Nephron progenitor cell (in vitro differentiated cells): ENCODE measurements around the gene COQ8B.

ENCODE experiments used
- DNase-seq: peaks from one replicate; pipeline ENCODE4 v3.0.0; 2021
- H3K27ac Mint-ChIP-seq: 2 replicates; pipeline ENCODE4 v1.8.0; 2021; ENCODE audit warnings: mild to moderate bottlenecking, moderate library complexity, mixed read lengths
- H3K27me3 Mint-ChIP-seq: 2 replicates; pipeline ENCODE4 v1.8.0; 2021; ENCODE audit warnings: mild to moderate bottlenecking, low read depth, mixed read lengths; ENCODE audit not compliant: poor library complexity
- H3K36me3 Mint-ChIP-seq: 2 replicates; pipeline ENCODE4 v1.8.0; 2021; ENCODE audit warnings: low read depth, mixed read lengths
- H3K4me1 Mint-ChIP-seq: 2 replicates; pipeline ENCODE4 v1.8.0; 2021; ENCODE audit warnings: mixed read lengths
- H3K4me3 Mint-ChIP-seq: 2 replicates; pipeline ENCODE4 v1.8.0; 2021; ENCODE audit warnings: mild to moderate bottlenecking, moderate library complexity, mixed read lengths
- H3K9me3 Mint-ChIP-seq: 2 replicates; pipeline ENCODE4 v1.8.0; 2021; ENCODE audit warnings: mild to moderate bottlenecking, moderate library complexity, mixed read lengths
- CTCF ChIP-seq: fragments of 200-600 bp; sonication (generic); IDR thresholded peaks from 2 replicates; pipeline ENCODE4 v1.5.0; 2021; ENCODE audit warnings: antibody characterized with exemption

The COQ8B gene

GRCh38 chr19:40743926-40744325 is 27.2 kb upstream of the COQ8B start:
- H3K4me3 Mint-ChIP-seq = no peak overlapping the region
- no peak overlapping the region for H3K27ac Mint-ChIP-seq
- peaks cover 1% of the 10 kb centered on the region for H3K36me3 Mint-ChIP-seq
- no peaks in the 10 kb centered on the region for H3K9me3 Mint-ChIP-seq
- peaks cover 29% of the 10 kb centered on the region for H3K4me1 Mint-ChIP-seq
- no peak for TF ChIP-seq CTCF
- DNase-seq = no peak
- peaks cover 6% of the 10 kb centered on the region for H3K27me3 Mint-ChIP-seq

- no peak for TF ChIP-seq CTCF
- Mint-ChIP-seq H3K4me3 (no peak overlapping the region), H3K9me3 (no peaks in the 10 kb centered on the region), H3K27me3 (peaks cover 6% of the 10 kb centered on the region), H3K4me1 (peaks cover 21% of the 10 kb centered on the region), H3K36me3 (peaks cover 4% of the 10 kb centered on the region), H3K27ac (no peak overlapping the region)
- DNase-seq = no peak
Measured at GRCh38 chr19:40742886-40743285, 26.2 kb upstream of the COQ8B start.

- no peak for DNase-seq
- Mint-ChIP-seq H3K4me1 (peaks cover 18% of the 10 kb centered on the region), H3K4me3 (no peak overlapping the region), H3K27ac (no peak overlapping the region), H3K27me3 (peaks cover 6% of the 10 kb centered on the region), H3K9me3 (no peaks in the 10 kb centered on the region), H3K36me3 (peaks cover 7% of the 10 kb centered on the region)
- TF ChIP-seq CTCF = no peak
Measured at GRCh38 chr19:40742477-40742876, 25.8 kb upstream of the COQ8B start.

GRCh38 chr19:40741527-40742390 is 25.1 kb upstream of the COQ8B start:
- Mint-ChIP-seq H3K9me3 (no peaks in the 10 kb centered on the region), H3K4me1 (peaks cover 18% of the 10 kb centered on the region), H3K27ac (peak overlapping the region; percentile 97), H3K27me3 (peaks cover 6% of the 10 kb centered on the region), H3K36me3 (peaks cover 13% of the 10 kb centered on the region), H3K4me3 (no peak overlapping the region)
- no peak for TF ChIP-seq CTCF
- no peak for DNase-seq

- Mint-ChIP-seq H3K36me3 (peaks cover 19% of the 10 kb centered on the region), H3K4me3 (no peak overlapping the region)
Measured at GRCh38 chr19:40740747-40741146, 24.1 kb upstream of the COQ8B start.

More at GRCh38 chr19:40740747-40741146, 24.1 kb upstream of the COQ8B start:
- Mint-ChIP-seq H3K27me3 (peaks cover 6% of the 10 kb centered on the region), H3K4me1 (peaks cover 18% of the 10 kb centered on the region), H3K27ac (peak overlapping the region; percentile 97), H3K9me3 (no peaks in the 10 kb centered on the region)
- no peak for TF ChIP-seq CTCF
- no peak for DNase-seq
